22Rv1 (cell line): ENCODE measurements around the gene EXOC4.

ENCODE experiments used
- CTCF ChIP-seq: fragments of 450-650 bp; IDR thresholded peaks from 2 replicates; pipeline ENCODE4 v1.5.1; 2017; ENCODE audit warnings: mild to moderate bottlenecking
- ZFX ChIP-seq: fragments of 450-650 bp; IDR thresholded peaks from 2 replicates; pipeline ENCODE4 v1.6.1; 2017; ENCODE audit warnings: antibody characterized with exemption, borderline replicate concordance

GRCh38 chr7:133509822-133510221 lies 256.9 kb downstream of the EXOC4 start:
- no peak for TF ChIP-seq CTCF
- no peak for TF ChIP-seq ZFX
